Peyer's patch (tissue), 4 donors: ENCODE data around the gene IGFBP4.

Source experiments
- CTCF ChIP-seq, 6 experiments: fragments of 450-650 bp in 4 of 6; fragments of 200-600 bp in 2 of 6; sonication (generic) in 1 of 6; IDR thresholded peaks; one replicate each; pipeline ENCODE4 v1.5.1; 2017 to 2019; ENCODE audit warnings: antibody characterized with exemption in 6 of 6, mild to moderate bottlenecking in 3 of 6, moderate library complexity in 1 of 6
- POLR2A ChIP-seq, 2 donors: fragments of 450-650 bp; IDR thresholded peaks; one replicate each; pipeline ENCODE4 v1.5.1; 2017; ENCODE audit warnings: antibody characterized with exemption in 2 of 2, mild to moderate bottlenecking in 2 of 2, moderate library complexity in 2 of 2

GRCh38 chr17:40450175-40450574 is 6.9 kb downstream of the IGFBP4 start:
- TF ChIP-seq CTCF (IDR thresholded peaks at IDR 0.05) (peak in 4 of 6 experiments; percentile 46 to 70 (median 62)), POLR2A (IDR thresholded peaks at IDR 0.05) (no peak)
